WTC11 (cell line): ENCODE data around the gene C4orf36. TPM values are rescaled to one million over a fixed set of nuclear protein-coding genes. Genes with fewer than 3 reads are reported as not detected.

Source experiments
- ARID4B ChIP-seq: sonication (generic); formaldehyde crosslinking; IDR thresholded peaks from 2 replicates; pipeline ENCODE4 v1.8.0; 2023; ENCODE audit warnings: missing genetic modification reagents, mild to moderate bottlenecking, borderline replicate concordance
- CREB1 ChIP-seq: sonication (generic); formaldehyde crosslinking; IDR thresholded peaks from 2 replicates; pipeline ENCODE4 v1.8.0; 2023; ENCODE audit warnings: mild to moderate bottlenecking, missing genetic modification reagents
- FOXP1 ChIP-seq: sonication (generic); formaldehyde crosslinking; IDR thresholded peaks from 2 replicates; pipeline ENCODE4 v1.8.0; 2022; ENCODE audit warnings: missing genetic modification reagents, mild to moderate bottlenecking, moderate library complexity, borderline replicate concordance
- JUN ChIP-seq: sonication (generic); formaldehyde crosslinking; IDR thresholded peaks from 2 replicates; pipeline ENCODE4 v1.8.0; 2023; ENCODE audit warnings: mild to moderate bottlenecking, missing genetic modification reagents
- KAT7 ChIP-seq: sonication (generic); formaldehyde crosslinking; IDR thresholded peaks from 2 replicates; pipeline ENCODE4 v1.8.1; 2023; ENCODE audit warnings: missing genetic modification reagents, mild to moderate bottlenecking, borderline replicate concordance
- MAX ChIP-seq: sonication (generic); formaldehyde crosslinking; IDR thresholded peaks from 2 replicates; pipeline ENCODE4 v1.8.0; 2022; ENCODE audit warnings: mild to moderate bottlenecking, missing genetic modification reagents
- MYBL2 ChIP-seq: sonication (generic); formaldehyde crosslinking; IDR thresholded peaks from 2 replicates; pipeline ENCODE4 v1.8.1; 2023; ENCODE audit warnings: mild to moderate bottlenecking, moderate library complexity, missing genetic modification reagents
- NR3C1 ChIP-seq: sonication (generic); formaldehyde crosslinking; conservative IDR thresholded peaks from 2 replicates; pipeline ENCODE4 v1.8.1; 2023; ENCODE audit warnings: low read depth, mild to moderate bottlenecking, missing genetic modification reagents
- SP1 ChIP-seq: sonication (generic); formaldehyde crosslinking; conservative IDR thresholded peaks from 2 replicates; pipeline ENCODE4 v1.8.1; 2022; ENCODE audit warnings: missing genetic modification reagents
- TEAD1 ChIP-seq: sonication (generic); formaldehyde crosslinking; IDR thresholded peaks from 2 replicates; pipeline ENCODE4 v1.8.0; 2022; ENCODE audit warnings: mild to moderate bottlenecking, missing genetic modification reagents
- TEAD4 ChIP-seq: sonication (generic); formaldehyde crosslinking; IDR thresholded peaks from 2 replicates; pipeline ENCODE4 v1.8.0; 2022; ENCODE audit warnings: mild to moderate bottlenecking, missing genetic modification reagents
- ZBTB21 ChIP-seq: sonication (generic); formaldehyde crosslinking; IDR thresholded peaks from 2 replicates; pipeline ENCODE4 v1.8.1; 2023; ENCODE audit warnings: mild to moderate bottlenecking, missing genetic modification reagents, borderline replicate concordance
- ZMAT4 ChIP-seq: fragments of 250-450 bp; sonication (Bioruptor Pico); IDR thresholded peaks from 2 replicates; pipeline ENCODE4 v1.9.0; 2021; ENCODE audit warnings: mild to moderate bottlenecking
- ZNF232 ChIP-seq: sonication (generic); formaldehyde crosslinking; IDR thresholded peaks from 2 replicates; pipeline ENCODE4 v1.8.0; 2022; ENCODE audit warnings: mild to moderate bottlenecking, missing genetic modification reagents
- ZNF416 ChIP-seq: fragments of 250-450 bp; sonication (Bioruptor Pico); IDR thresholded peaks from 2 replicates; pipeline ENCODE4 v1.9.0; 2021; ENCODE audit warnings: mild to moderate bottlenecking, inconsistent platforms
- ZNF512 ChIP-seq: sonication (generic); formaldehyde crosslinking; IDR thresholded peaks from 2 replicates; pipeline ENCODE4 v1.8.1; 2022; ENCODE audit warnings: missing genetic modification reagents, borderline replicate concordance
- total RNA-seq: library from RNA; stranded (reverse); gene quantifications from 3 replicates; pipeline ENCODE4 v1.2.3, GENCODE V29; 2021
- TF ChIP-seq, protein P1 (sequence below): sonication (generic); formaldehyde crosslinking; IDR thresholded peaks from 2 replicates; pipeline ENCODE4 v1.8.1; 2023; ENCODE audit warnings: mild to moderate bottlenecking, missing genetic modification reagents, borderline replicate concordance
- TF ChIP-seq, protein P2 (sequence below): sonication (generic); formaldehyde crosslinking; IDR thresholded peaks from 2 replicates; pipeline ENCODE4 v1.8.0; 2022; ENCODE audit warnings: mild to moderate bottlenecking, missing genetic modification reagents
- TF ChIP-seq, protein P3 (sequence below): sonication (generic); formaldehyde crosslinking; conservative IDR thresholded peaks from 2 replicates; pipeline ENCODE4 v1.8.1; 2022; ENCODE audit warnings: mild to moderate bottlenecking, missing genetic modification reagents
- TF ChIP-seq, protein P4 (sequence below): sonication (generic); formaldehyde crosslinking; IDR thresholded peaks from 2 replicates; pipeline ENCODE4 v1.8.1; 2022; ENCODE audit warnings: low read depth, mild to moderate bottlenecking, moderate library complexity, missing genetic modification reagents, borderline replicate concordance

C4orf36 gene
- total RNA-seq, 1 experiment from 2014 or later = 0.79 TPM

GRCh38 chr4:86891762-86892635 lies at the start of gene C4orf36 (continued):
- TF ChIP-seq, protein P1, sequence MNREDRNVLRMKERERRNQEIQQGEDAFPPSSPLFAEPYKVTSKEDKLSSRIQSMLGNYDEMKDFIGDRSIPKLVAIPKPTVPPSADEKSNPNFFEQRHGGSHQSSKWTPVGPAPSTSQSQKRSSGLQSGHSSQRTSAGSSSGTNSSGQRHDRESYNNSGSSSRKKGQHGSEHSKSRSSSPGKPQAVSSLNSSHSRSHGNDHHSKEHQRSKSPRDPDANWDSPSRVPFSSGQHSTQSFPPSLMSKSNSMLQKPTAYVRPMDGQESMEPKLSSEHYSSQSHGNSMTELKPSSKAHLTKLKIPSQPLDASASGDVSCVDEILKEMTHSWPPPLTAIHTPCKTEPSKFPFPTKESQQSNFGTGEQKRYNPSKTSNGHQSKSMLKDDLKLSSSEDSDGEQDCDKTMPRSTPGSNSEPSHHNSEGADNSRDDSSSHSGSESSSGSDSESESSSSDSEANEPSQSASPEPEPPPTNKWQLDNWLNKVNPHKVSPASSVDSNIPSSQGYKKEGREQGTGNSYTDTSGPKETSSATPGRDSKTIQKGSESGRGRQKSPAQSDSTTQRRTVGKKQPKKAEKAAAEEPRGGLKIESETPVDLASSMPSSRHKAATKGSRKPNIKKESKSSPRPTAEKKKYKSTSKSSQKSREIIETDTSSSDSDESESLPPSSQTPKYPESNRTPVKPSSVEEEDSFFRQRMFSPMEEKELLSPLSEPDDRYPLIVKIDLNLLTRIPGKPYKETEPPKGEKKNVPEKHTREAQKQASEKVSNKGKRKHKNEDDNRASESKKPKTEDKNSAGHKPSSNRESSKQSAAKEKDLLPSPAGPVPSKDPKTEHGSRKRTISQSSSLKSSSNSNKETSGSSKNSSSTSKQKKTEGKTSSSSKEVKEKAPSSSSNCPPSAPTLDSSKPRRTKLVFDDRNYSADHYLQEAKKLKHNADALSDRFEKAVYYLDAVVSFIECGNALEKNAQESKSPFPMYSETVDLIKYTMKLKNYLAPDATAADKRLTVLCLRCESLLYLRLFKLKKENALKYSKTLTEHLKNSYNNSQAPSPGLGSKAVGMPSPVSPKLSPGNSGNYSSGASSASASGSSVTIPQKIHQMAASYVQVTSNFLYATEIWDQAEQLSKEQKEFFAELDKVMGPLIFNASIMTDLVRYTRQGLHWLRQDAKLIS = 0 out of 2 replicates have a peak, but pooled peaks have one; percentile 19
- peak; percentile 94; the same call in 1 of the 2 replicates for TF ChIP-seq FOXP1 (CRISPR knock-in tag)
- peak; percentile 92; the same call in 1 of the 2 replicates for TF ChIP-seq ARID4B (CRISPR knock-in tag)
- TF ChIP-seq ZNF512 (CRISPR knock-in tag) = no peak
- TF ChIP-seq TEAD1 = peak; percentile 73; the same call in 1 of the 2 replicates
- TF ChIP-seq ZBTB21 = no peak
- no peak for TF ChIP-seq NR3C1 (CRISPR knock-in tag)
- TF ChIP-seq KAT7 (CRISPR knock-in tag) = peak; percentile 69; the same call in 1 of the 2 replicates
- TF ChIP-seq ZNF416 (CRISPR knock-in tag) = no peak
- TF ChIP-seq TEAD4 (CRISPR knock-in tag) = 0 out of 2 replicates have a peak, but pooled peaks have one; percentile 46
- TF ChIP-seq MYBL2 = peak; percentile 90
- TF ChIP-seq, protein P2, sequence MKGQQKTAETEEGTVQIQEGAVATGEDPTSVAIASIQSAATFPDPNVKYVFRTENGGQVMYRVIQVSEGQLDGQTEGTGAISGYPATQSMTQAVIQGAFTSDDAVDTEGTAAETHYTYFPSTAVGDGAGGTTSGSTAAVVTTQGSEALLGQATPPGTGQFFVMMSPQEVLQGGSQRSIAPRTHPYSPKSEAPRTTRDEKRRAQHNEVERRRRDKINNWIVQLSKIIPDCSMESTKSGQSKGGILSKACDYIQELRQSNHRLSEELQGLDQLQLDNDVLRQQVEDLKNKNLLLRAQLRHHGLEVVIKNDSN (CRISPR knock-in tag) = peak; percentile 44; the same call in 1 of the 2 replicates
- no peak for TF ChIP-seq ZMAT4 (CRISPR knock-in tag)
- TF ChIP-seq, protein P3, sequence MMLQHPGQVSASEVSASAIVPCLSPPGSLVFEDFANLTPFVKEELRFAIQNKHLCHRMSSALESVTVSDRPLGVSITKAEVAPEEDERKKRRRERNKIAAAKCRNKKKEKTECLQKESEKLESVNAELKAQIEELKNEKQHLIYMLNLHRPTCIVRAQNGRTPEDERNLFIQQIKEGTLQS (CRISPR knock-in tag) = no peak
- peak; percentile 46; the same call in 1 of the 2 replicates for TF ChIP-seq ZNF232 (CRISPR knock-in tag)
- peak; percentile 31; the same call in 1 of the 2 replicates for TF ChIP-seq CREB1 (CRISPR knock-in tag)
- peak; percentile 45; the same call in 1 of the 2 replicates for TF ChIP-seq SP1
- peak; percentile 94 for TF ChIP-seq MAX
- TF ChIP-seq, protein P4, sequence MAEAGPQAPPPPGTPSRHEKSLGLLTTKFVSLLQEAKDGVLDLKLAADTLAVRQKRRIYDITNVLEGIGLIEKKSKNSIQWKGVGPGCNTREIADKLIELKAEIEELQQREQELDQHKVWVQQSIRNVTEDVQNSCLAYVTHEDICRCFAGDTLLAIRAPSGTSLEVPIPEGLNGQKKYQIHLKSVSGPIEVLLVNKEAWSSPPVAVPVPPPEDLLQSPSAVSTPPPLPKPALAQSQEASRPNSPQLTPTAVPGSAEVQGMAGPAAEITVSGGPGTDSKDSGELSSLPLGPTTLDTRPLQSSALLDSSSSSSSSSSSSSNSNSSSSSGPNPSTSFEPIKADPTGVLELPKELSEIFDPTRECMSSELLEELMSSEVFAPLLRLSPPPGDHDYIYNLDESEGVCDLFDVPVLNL (CRISPR knock-in tag) = peak; percentile 80; the same call in 1 of the 2 replicates
- peak; percentile 45; the same call in 1 of the 2 replicates for TF ChIP-seq JUN (CRISPR knock-in tag)
